AG09319 (cell line): ENCODE measurements around the gene PEX7.
"Not testable (repeated sequence)": the region's sequence is repeated elsewhere in the genome, so short reads cannot be mapped to it uniquely, and the experiment has no call there.

Experiments
- DNase-seq: peaks from one replicate; pipeline ENCODE4 v3.0.0-alpha.2; 2010; ENCODE audit warnings: low read depth; ENCODE audit errors: extremely low read depth
- TF ChIP-seq, protein P1 (sequence below): IDR thresholded peaks from 2 replicates; pipeline ENCODE4 v1.5.1; 2011; ENCODE audit warnings: low read depth, mild to moderate bottlenecking, inconsistent platforms, low read length, moderate library complexity

The PEX7 gene

DNA sequence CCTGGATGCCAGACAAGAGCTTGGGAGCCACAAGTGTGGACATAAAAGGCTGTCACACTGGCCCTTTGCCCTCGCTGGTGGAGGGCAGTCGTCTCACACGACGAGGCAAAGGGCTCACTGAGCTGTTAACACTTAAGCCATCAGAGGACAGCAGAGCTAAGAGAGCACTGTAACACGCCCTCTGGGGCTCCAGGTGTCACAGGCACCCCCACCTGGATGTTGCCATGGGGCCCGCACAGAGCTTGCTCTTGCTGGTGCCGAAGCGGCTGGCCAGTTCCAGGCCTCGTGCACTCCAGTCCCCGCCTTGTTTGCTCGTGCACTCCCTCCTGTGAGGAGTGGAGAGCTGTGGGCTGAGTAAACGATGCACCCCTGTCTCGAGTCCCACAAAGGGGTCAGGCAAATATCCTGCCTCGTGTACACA is 137.1 kb downstream of the PEX7 start:
- TF ChIP-seq, protein P1, sequence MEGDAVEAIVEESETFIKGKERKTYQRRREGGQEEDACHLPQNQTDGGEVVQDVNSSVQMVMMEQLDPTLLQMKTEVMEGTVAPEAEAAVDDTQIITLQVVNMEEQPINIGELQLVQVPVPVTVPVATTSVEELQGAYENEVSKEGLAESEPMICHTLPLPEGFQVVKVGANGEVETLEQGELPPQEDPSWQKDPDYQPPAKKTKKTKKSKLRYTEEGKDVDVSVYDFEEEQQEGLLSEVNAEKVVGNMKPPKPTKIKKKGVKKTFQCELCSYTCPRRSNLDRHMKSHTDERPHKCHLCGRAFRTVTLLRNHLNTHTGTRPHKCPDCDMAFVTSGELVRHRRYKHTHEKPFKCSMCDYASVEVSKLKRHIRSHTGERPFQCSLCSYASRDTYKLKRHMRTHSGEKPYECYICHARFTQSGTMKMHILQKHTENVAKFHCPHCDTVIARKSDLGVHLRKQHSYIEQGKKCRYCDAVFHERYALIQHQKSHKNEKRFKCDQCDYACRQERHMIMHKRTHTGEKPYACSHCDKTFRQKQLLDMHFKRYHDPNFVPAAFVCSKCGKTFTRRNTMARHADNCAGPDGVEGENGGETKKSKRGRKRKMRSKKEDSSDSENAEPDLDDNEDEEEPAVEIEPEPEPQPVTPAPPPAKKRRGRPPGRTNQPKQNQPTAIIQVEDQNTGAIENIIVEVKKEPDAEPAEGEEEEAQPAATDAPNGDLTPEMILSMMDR, result no peak
- DNase-seq, result no peak

DNA sequence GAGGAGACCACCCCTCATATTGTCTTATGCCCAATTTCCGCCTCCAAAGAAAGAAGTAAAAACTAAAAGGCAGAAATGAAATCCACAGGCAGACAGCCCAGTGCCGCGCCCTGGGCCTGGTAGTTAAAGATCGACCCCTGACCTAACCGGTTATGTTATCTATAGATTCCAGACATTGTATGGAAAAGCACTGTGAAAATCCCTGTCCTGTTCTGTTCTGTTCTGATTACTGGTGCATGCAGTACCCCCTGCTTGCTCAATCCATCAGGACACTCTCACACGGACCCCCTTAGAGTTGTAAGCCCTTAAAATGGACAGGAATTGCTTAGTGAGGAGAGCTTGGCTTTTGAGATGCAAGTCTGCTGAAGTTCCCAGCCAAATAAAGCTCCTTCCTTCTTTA is 137.5 kb downstream of the PEX7 start:
- not testable (repeated sequence) for DNase-seq

DNA sequence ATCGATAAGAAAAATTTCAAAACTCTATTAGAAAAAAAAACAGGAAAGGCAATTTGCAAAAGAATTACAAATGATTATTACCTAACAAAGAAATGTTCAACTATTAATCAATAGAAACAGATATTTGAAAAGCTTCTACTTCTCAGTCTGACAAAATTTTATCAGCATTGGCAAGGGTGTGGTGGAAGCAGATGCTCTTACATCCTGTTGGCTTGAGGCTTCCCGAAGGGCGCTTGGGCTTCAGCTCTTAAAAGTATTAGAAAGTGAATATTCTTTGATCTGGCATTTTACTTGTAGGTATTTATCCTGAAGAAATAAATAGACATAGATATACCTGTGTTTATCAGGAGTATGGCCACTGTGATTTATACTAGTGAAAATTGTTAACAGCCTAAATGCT is 138.4 kb downstream of the PEX7 start:
- DNase-seq, result no peak
- TF ChIP-seq, protein P1, result no peak

DNA sequence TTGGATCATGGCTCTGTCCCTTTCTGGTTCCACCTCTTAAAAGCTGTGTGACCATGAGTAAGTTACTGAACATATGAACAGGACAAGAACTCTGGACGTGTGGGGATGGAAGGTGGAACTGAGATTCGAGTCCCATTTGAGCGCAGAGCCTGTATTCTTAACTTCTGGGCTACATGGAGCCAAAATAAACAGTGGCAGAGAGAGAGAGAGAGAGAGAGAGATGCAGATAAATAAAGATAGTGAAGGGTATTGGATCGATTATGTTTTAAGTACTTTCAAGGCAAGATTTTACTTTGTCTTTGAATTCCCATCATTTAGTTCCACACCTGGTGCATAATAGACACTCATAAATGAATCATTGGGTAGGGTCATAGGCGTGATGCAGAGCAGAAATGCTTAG is 139.5 kb downstream of the PEX7 start:
- no peak for DNase-seq
- TF ChIP-seq, protein P1, result no peak

DNA sequence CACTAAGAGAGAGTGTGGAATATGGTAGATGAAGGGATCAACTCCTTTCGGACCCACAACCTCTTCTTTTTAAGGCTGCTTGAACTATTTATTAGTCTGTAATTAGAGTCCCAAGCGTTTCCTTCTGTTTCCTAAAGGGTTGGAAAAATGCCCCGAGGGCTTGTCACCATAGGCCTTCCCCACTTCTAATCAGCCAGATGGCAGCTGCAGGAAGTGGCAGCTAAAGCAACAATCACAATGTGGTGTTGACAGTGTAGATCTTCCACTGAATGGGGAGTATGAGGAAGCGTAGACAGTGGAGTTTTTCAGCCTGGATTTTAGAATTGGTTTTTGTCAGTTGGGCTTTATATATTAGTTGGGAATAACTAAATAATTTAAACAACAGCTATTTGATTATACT is 140.3 kb downstream of the PEX7 start:
- no peak for DNase-seq
- TF ChIP-seq, protein P1, result no peak

DNA sequence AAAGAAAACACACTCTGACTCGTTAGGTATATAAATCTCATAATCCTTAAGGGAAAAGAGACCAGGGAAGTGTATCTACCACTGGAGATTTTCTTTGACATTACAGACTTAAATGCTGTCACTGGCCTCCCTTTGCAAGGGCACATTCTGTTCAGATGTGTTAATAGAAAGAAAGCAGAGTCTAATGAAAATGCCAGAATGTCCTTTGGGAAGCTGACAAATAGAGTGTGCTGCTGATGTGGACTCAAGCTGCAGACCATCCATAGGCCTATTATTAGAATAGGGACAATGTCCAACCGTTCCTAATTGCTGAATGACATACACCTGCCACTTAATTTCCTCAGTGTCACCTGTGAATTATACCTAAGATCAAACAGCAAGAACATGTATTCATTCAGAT is 140.9 kb downstream of the PEX7 start:
- no peak for DNase-seq
- TF ChIP-seq, protein P1, result no peak
